ENCODE data around the gene RAP2A.

Gene RAP2A

DNA sequence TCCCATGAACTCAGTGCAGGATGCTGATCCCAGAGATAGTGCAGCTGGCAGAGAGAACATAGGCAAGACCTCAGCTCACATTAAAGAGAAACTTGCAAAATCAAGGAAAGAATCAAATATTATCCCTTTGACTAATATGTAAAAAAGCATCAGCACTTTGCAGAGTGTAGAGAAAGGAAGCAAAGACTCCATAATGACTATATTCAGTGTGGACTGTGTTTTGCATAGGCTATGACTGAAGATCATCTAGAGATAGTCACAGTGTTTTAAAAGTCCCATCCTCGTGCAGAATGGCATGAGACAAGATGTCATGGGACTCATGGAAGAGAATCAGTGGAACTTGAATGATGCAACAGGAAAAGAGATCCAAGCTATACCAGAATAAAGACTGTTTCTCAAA, 84.0 kb downstream of the RAP2A start:
- no peak for DNase-seq (ENCODE audit: low spot score)
- Histone ChIP-seq H3K27ac (no peak overlapping the region), H3K4me3 (no peak overlapping the region)
- TF ChIP-seq, protein P1, sequence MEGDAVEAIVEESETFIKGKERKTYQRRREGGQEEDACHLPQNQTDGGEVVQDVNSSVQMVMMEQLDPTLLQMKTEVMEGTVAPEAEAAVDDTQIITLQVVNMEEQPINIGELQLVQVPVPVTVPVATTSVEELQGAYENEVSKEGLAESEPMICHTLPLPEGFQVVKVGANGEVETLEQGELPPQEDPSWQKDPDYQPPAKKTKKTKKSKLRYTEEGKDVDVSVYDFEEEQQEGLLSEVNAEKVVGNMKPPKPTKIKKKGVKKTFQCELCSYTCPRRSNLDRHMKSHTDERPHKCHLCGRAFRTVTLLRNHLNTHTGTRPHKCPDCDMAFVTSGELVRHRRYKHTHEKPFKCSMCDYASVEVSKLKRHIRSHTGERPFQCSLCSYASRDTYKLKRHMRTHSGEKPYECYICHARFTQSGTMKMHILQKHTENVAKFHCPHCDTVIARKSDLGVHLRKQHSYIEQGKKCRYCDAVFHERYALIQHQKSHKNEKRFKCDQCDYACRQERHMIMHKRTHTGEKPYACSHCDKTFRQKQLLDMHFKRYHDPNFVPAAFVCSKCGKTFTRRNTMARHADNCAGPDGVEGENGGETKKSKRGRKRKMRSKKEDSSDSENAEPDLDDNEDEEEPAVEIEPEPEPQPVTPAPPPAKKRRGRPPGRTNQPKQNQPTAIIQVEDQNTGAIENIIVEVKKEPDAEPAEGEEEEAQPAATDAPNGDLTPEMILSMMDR (IDR thresholded peaks at IDR 0.05) = no peak

All from coronary artery (tissue), 2 donors.